ENCODE measurements around the gene SMARCAL1. TPM values are rescaled to one million over a fixed set of nuclear protein-coding genes. Genes with fewer than 3 reads are reported as not detected.

SMARCAL1 gene
- total RNA-seq (10 to 100 TPM; 13.9 to 29.8 TPM), polyA plus RNA-seq (10 to 100 TPM in 1 of 2 donors, 1 to 10 TPM in 1; 9.4 to 10.9 TPM)
- long read RNA-seq, donor 1, transcript SMARCAL1-202 (18 exons, 3,056 nt): minor isoform, 6 of 40 reads
- long read RNA-seq, donor 1, transcript SMARCAL1-201 (18 exons, 3,271 nt): major isoform, 19 of 40 reads
- long read RNA-seq, donor 1, partial matches to known transcripts: 5 of 40 reads
- long read RNA-seq, donor 1, other reads (novel, unspliced or antisense): 10 of 40 reads
- long read RNA-seq, donor 2, transcript SMARCAL1-202 (18 exons, 3,056 nt): major isoform, 5 of 18 reads
- long read RNA-seq, donor 2, partial matches to known transcripts: 3 of 18 reads
- long read RNA-seq, donor 2, other reads (novel, unspliced or antisense): 7 of 18 reads

- ATAC-seq (ENCODE audit: low FRiP score) (peak; percentile 97), DNase-seq (peak; percentile 100)
- Histone ChIP-seq H3K4me3 (ENCODE audit: low read length in 2 of 2) (peak within 1 kb of the TSS; percentile 57 to 78), H3K9me3 (ENCODE audit: control insufficient read depth, low read length) (no peaks in the 10 kb centered on the region), H3K27me3 (ENCODE audit: control insufficient read depth in 1 of 2, insufficient read depth in 2 of 2, low read length in 1 of 2) (no peaks in the 10 kb centered on the region), H3K27ac (ENCODE audit: low read depth in 1 of 2, low read length in 2 of 2) (peak within 1 kb of the TSS in 1 of 2 donors; percentile 100), H3K36me3 (ENCODE audit: control insufficient read depth in 1 of 2, insufficient read depth in 2 of 2, low read length in 1 of 2) (peaks cover 0 to 10% of the 10 kb centered on the region in 2 donors), H3K4me1 (ENCODE audit: control insufficient read depth in 1 of 2, insufficient read depth in 2 of 2, low read length in 2 of 2) (no peaks in the 10 kb centered on the region)
- 6 to 7% methylated on average over 56 of the region's 56 CpGs for WGBS, 2 donors
- intact Hi-C loops (cut with DNase I): no loop called here
Observed at GRCh38 chr2:216412022-216412999, at the start of gene SMARCAL1. TSS of gene SMARCAL1 (plus strand) at chr2:216412484. CDS start at chr2:216414705, 2,221 bp downstream.

- 32 to 42% methylated on average over 2 of the region's 2 CpGs for WGBS, 2 donors
- Histone ChIP-seq H3K36me3 (ENCODE audit: control insufficient read depth in 1 of 2, insufficient read depth in 2 of 2, low read length in 1 of 2) (no peaks in the 10 kb centered on the region), H3K4me1 (ENCODE audit: control insufficient read depth in 1 of 2, insufficient read depth in 2 of 2, low read length in 2 of 2) (no peaks in the 10 kb centered on the region), H3K9me3 (ENCODE audit: control insufficient read depth, low read length) (peaks cover 2% of the 10 kb centered on the region), H3K4me3 (ENCODE audit: low read length in 2 of 2) (no peak overlapping the region), H3K27me3 (ENCODE audit: control insufficient read depth in 1 of 2, insufficient read depth in 2 of 2, low read length in 1 of 2) (no peaks in the 10 kb centered on the region), H3K27ac (ENCODE audit: low read depth in 1 of 2, low read length in 2 of 2) (no peak overlapping the region)
- DNase-seq (no peak), ATAC-seq (ENCODE audit: low FRiP score) (no peak)
- intact Hi-C loops (cut with DNase I): no loop called here
Observed at GRCh38 chr2:216362730-216363129, 49.6 kb upstream of the SMARCAL1 start.

GRCh38 chr2:216363221-216363620 is 49.1 kb upstream of the SMARCAL1 start:
- intact Hi-C loops (cut with DNase I): no loop called here
- Histone ChIP-seq H3K27ac (ENCODE audit: low read depth in 1 of 2, low read length in 2 of 2) (no peak overlapping the region), H3K4me3 (ENCODE audit: low read length in 2 of 2) (no peak overlapping the region), H3K36me3 (ENCODE audit: control insufficient read depth in 1 of 2, insufficient read depth in 2 of 2, low read length in 1 of 2) (no peaks in the 10 kb centered on the region), H3K9me3 (ENCODE audit: control insufficient read depth, low read length) (peaks cover 2% of the 10 kb centered on the region), H3K27me3 (ENCODE audit: control insufficient read depth in 1 of 2, insufficient read depth in 2 of 2, low read length in 1 of 2) (no peaks in the 10 kb centered on the region), H3K4me1 (ENCODE audit: control insufficient read depth in 1 of 2, insufficient read depth in 2 of 2, low read length in 2 of 2) (no peaks in the 10 kb centered on the region)
- DNase-seq: no peak
- ATAC-seq (ENCODE audit: low FRiP score): no peak
- 78 to 80% methylated on average over 3 of the region's 3 CpGs for WGBS, 2 donors

DNA sequence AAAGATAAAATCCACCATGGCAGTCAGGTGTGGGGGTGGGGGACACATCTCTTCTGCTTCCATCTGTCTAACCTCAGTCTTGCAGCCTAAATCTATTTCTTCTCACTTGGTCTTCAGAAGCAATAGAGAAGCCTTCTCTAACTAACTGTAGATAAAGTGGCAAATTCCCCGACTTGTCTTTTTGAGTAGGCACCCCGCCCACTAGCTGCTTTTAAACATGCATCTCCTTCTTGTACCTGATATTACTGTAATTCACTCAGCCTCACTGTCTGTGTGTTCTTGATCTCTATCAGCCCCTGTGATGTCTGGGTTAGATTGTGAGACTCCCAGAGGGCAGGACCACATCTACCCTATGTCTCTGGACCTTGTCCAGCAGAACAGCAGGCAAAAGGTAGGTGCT is 46.8 kb upstream of the SMARCAL1 start:
- no peak for ATAC-seq (ENCODE audit: low FRiP score)
- H3K27ac ChIP-seq (ENCODE audit: low read depth in 1 of 2, low read length in 2 of 2): no peak overlapping the region
- no peaks in the 10 kb centered on the region for H3K27me3 ChIP-seq (ENCODE audit: control insufficient read depth in 1 of 2, insufficient read depth in 2 of 2, low read length in 1 of 2)
- H3K9me3 ChIP-seq (ENCODE audit: control insufficient read depth, low read length): no peaks in the 10 kb centered on the region
- no peak for DNase-seq
- 93 to 96% methylated on average over 2 of the region's 2 CpGs for WGBS, 2 donors
- H3K4me3 ChIP-seq (ENCODE audit: low read length in 2 of 2): no peak overlapping the region
- H3K36me3 ChIP-seq (ENCODE audit: control insufficient read depth in 1 of 2, insufficient read depth in 2 of 2, low read length in 1 of 2): no peaks in the 10 kb centered on the region
- intact Hi-C loops (cut with DNase I): no loop called here
- H3K4me1 ChIP-seq (ENCODE audit: control insufficient read depth in 1 of 2, insufficient read depth in 2 of 2, low read length in 2 of 2): no peaks in the 10 kb centered on the region

GRCh38 chr2:216366777-216367471 is 45.4 kb upstream of the SMARCAL1 start:
- Histone ChIP-seq H3K27ac (ENCODE audit: low read depth in 1 of 2, low read length in 2 of 2) (no peak overlapping the region), H3K4me3 (ENCODE audit: low read length in 2 of 2) (no peak overlapping the region), H3K9me3 (ENCODE audit: control insufficient read depth, low read length) (no peaks in the 10 kb centered on the region), H3K27me3 (ENCODE audit: control insufficient read depth in 1 of 2, insufficient read depth in 2 of 2, low read length in 1 of 2) (peaks cover 0 to 2% of the 10 kb centered on the region in 2 donors), H3K36me3 (ENCODE audit: control insufficient read depth in 1 of 2, insufficient read depth in 2 of 2, low read length in 1 of 2) (no peaks in the 10 kb centered on the region), H3K4me1 (ENCODE audit: control insufficient read depth in 1 of 2, insufficient read depth in 2 of 2, low read length in 2 of 2) (no peaks in the 10 kb centered on the region)
- no peak for DNase-seq
- ATAC-seq (ENCODE audit: low FRiP score): no peak
- WGBS, 2 donors: 50 to 52% methylated on average over 5 of the region's 5 CpGs
- intact Hi-C loops (cut with DNase I): no loop called here

- Histone ChIP-seq H3K36me3 (ENCODE audit: control insufficient read depth in 1 of 2, insufficient read depth in 2 of 2, low read length in 1 of 2) (no peaks in the 10 kb centered on the region), H3K4me3 (ENCODE audit: low read length in 2 of 2) (no peak overlapping the region), H3K9me3 (ENCODE audit: control insufficient read depth, low read length) (no peaks in the 10 kb centered on the region), H3K27me3 (ENCODE audit: control insufficient read depth in 1 of 2, insufficient read depth in 2 of 2, low read length in 1 of 2) (peaks cover 0 to 2% of the 10 kb centered on the region in 2 donors), H3K4me1 (ENCODE audit: control insufficient read depth in 1 of 2, insufficient read depth in 2 of 2, low read length in 2 of 2) (no peaks in the 10 kb centered on the region), H3K27ac (ENCODE audit: low read depth in 1 of 2, low read length in 2 of 2) (no peak overlapping the region)
- ATAC-seq (ENCODE audit: low FRiP score) (no peak), DNase-seq (no peak)
- 75 to 81% methylated on average over 16 to 18 of the region's 18 CpGs for WGBS, 2 donors
- intact Hi-C loops (cut with DNase I): no loop called here
Observed at GRCh38 chr2:216369821-216370220, 42.5 kb upstream of the SMARCAL1 start.

DNA sequence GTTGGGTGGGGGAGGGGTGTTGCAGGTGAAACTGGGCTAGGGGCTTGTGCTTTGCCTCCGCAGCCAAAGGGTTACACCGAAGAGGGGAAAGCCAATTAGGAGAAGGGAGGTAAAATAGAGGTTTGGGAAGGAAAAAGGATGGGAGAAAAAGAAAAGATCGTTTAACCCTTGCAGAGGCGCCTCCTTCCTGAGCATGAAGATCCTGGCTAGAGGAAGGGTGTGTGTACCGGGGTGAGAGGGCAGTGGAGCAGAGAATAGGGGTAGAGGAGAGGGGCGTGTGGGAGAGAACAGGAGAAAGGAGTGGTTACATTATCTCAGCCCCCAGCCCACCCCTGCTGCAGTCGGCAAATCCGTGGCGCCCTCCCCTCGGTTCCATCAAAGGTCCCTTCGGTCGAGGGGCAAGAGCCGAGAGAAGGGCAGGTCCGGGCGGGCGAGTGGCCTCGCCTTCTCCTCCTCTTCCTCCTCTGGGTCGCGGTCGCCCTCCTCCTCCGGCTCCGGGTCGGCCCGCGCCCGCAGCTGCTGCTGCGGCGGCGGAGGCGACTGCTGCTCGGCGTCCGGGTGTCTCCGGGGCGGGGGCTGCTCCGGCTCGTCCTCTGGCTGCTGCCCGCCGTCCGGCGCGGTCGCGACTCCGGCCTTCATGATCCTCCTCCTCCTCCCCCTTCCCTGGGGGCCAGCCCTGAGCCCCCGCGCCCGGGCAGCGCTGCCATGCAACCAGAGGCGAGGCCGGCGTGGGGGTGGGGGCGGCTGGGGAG is 41.1 kb upstream of the SMARCAL1 start:
- no peak overlapping the region for H3K4me3 ChIP-seq (ENCODE audit: low read length in 2 of 2)
- no peaks in the 10 kb centered on the region for H3K36me3 ChIP-seq (ENCODE audit: control insufficient read depth in 1 of 2, insufficient read depth in 2 of 2, low read length in 1 of 2)
- 0 to 2% methylated on average over 42 to 53 of the region's 53 CpGs for WGBS, 2 donors
- H3K4me1 ChIP-seq (ENCODE audit: control insufficient read depth in 1 of 2, insufficient read depth in 2 of 2, low read length in 2 of 2): no peaks in the 10 kb centered on the region
- peaks cover 0 to 3% of the 10 kb centered on the region in 2 donors for H3K27me3 ChIP-seq (ENCODE audit: control insufficient read depth in 1 of 2, insufficient read depth in 2 of 2, low read length in 1 of 2)
- intact Hi-C loops (cut with DNase I): no loop called here
- ATAC-seq (ENCODE audit: low FRiP score) (no peak), DNase-seq (no peak)
- no peaks in the 10 kb centered on the region for H3K9me3 ChIP-seq (ENCODE audit: control insufficient read depth, low read length)
- no peak overlapping the region for H3K27ac ChIP-seq (ENCODE audit: low read depth in 1 of 2, low read length in 2 of 2)

Measured in aorta (tissue), 5 donors.